Neural progenitor cell (in vitro differentiated cells): Measurements from ENCODE around the gene KRT13. TPM values are rescaled to one million over a fixed set of nuclear protein-coding genes. Genes with fewer than 3 reads are reported as not detected.

Source experiments
- DNase-seq: peaks from one replicate; pipeline ENCODE4 v3.0.0-alpha.2; 2016; ENCODE audit warnings: low spot score
- H2AFZ ChIP-seq: fragments of 200-600 bp; sonication (generic); replicated peaks from 2 replicates; pipeline ENCODE4 v1.6.1; 2016; ENCODE audit warnings: antibody characterized with exemption
- H3F3A ChIP-seq: fragments of 200-600 bp; sonication (generic); 2 replicates; pipeline ENCODE4 v1.6.1; 2016; ENCODE audit warnings: antibody characterized with exemption, low read depth
- H3K27ac ChIP-seq: fragments of 200-600 bp; sonication (generic); 2 replicates; pipeline ENCODE4 v1.5.1; 2016; ENCODE audit warnings: mild to moderate bottlenecking
- H3K27me3 ChIP-seq: fragments of 200-600 bp; sonication (generic); 2 replicates; pipeline ENCODE4 v1.6.1; 2016; ENCODE audit warnings: mild to moderate bottlenecking, moderate library complexity
- H3K36me3 ChIP-seq: fragments of 200-600 bp; sonication (generic); 2 replicates; pipeline ENCODE4 v1.5.1; 2016
- H3K4me1 ChIP-seq: fragments of 200-600 bp; sonication (generic); 2 replicates; pipeline ENCODE4 v1.6.1; 2016; ENCODE audit warnings: mixed run types
- H3K4me2 ChIP-seq: fragments of 200-600 bp; sonication (generic); 2 replicates; pipeline ENCODE4 v1.6.1; 2016
- H3K4me3 ChIP-seq: fragments of 200-600 bp; sonication (generic); 2 replicates; pipeline ENCODE4 v1.5.1; 2016
- H3K79me2 ChIP-seq: fragments of 200-600 bp; sonication (generic); 2 replicates; pipeline ENCODE4 v1.6.1; 2016; ENCODE audit warnings: low read depth
- H3K9ac ChIP-seq: fragments of 200-600 bp; sonication (generic); 2 replicates; pipeline ENCODE4 v1.6.1; 2016
- H3K9me3 ChIP-seq: fragments of 200-600 bp; sonication (generic); 2 replicates; pipeline ENCODE4 v1.5.1; 2016; ENCODE audit warnings: low read depth
- H4K20me1 ChIP-seq: fragments of 200-600 bp; sonication (generic); 2 replicates; pipeline ENCODE4 v1.6.1; 2016; ENCODE audit warnings: low read depth
- H3K27ac Mint-ChIP-seq: 3 replicates; pipeline ENCODE4 v1.8.0; 2021; ENCODE audit warnings: mixed read lengths
- H3K27me3 Mint-ChIP-seq: 2 replicates; pipeline ENCODE4 v1.8.0; 2022; ENCODE audit warnings: low read depth, mild to moderate bottlenecking, inconsistent platforms, moderate library complexity, mixed read lengths; ENCODE audit not compliant: insufficient read depth
- H3K36me3 Mint-ChIP-seq: 3 replicates; pipeline ENCODE4 v1.8.0; 2021; ENCODE audit warnings: mixed read lengths
- H3K4me1 Mint-ChIP-seq: 3 replicates; pipeline ENCODE4 v1.8.0; 2021; ENCODE audit warnings: mixed read lengths
- H3K4me3 Mint-ChIP-seq: 3 replicates; pipeline ENCODE4 v1.8.0; 2021; ENCODE audit warnings: mild to moderate bottlenecking, moderate library complexity, mixed read lengths
- H3K9me3 Mint-ChIP-seq: 3 replicates; pipeline ENCODE4 v1.8.0; 2020; ENCODE audit warnings: mixed read lengths
- CTCF ChIP-seq: fragments of 200-600 bp; sonication (generic); IDR thresholded peaks from 2 replicates; pipeline ENCODE4 v1.5.1; 2017; ENCODE audit warnings: antibody characterized with exemption, mild to moderate bottlenecking
- EZH2 ChIP-seq: fragments of 200-600 bp; sonication (generic); IDR thresholded peaks from 2 replicates; pipeline ENCODE4 v1.6.1; 2017; ENCODE audit warnings: antibody characterized with exemption, mild to moderate bottlenecking, moderate library complexity
- EZH2phosphoT487 ChIP-seq: fragments of 200-600 bp; sonication (generic); IDR thresholded peaks from 2 replicates; pipeline ENCODE4 v1.6.1; 2017; ENCODE audit warnings: antibody characterized with exemption
- total RNA-seq: library from RNA; depleted of rRNA; stranded (reverse); fragments of >200 nt; gene quantifications from 2 replicates; pipeline ENCODE4 v1.2.3, GENCODE V29; 2015; ENCODE audit warnings: low replicate concordance

Gene KRT13
- total RNA-seq, 1 donor from 2014 or later, result not detected

DNA sequence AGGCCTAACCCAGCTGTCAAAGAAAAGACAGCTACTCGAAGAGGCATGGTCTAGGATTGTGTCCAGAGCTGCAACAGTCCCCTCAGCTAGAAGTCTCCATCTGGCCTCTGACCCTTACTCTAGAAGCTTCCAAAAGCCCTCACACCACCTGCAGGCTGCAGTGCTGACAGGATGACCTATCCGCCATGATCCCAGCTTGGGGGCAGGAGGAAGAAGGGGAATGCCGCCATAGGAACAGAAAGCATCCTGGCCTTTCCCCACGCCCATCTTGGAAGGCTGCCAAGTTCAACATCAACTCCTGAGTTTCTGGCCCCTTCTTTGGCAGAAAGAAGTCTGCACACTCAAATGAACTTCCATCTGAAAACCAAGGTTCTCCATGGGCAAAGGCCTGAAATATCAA is 12.6 kb downstream of the KRT13 start:
- Mint-ChIP-seq H3K36me3 (no peaks in the 10 kb centered on the region), H3K4me1 (peaks cover 11% of the 10 kb centered on the region), H3K27ac (no peak overlapping the region), H3K27me3 (peaks cover 8% of the 10 kb centered on the region), H3K9me3 (no peaks in the 10 kb centered on the region), H3K4me3 (no peak overlapping the region)
- no peaks in the 10 kb centered on the region for H3F3A ChIP-seq
- no peak overlapping the region for H3K27ac ChIP-seq
- no peak overlapping the region for H3K9ac ChIP-seq
- no peaks in the 10 kb centered on the region for H3K9me3 ChIP-seq
- H3K27me3 ChIP-seq, result no peaks in the 10 kb centered on the region
- DNase-seq, result no peak
- H3K36me3 ChIP-seq, result no peaks in the 10 kb centered on the region
- no peak overlapping the region for H3K4me3 ChIP-seq
- no peak overlapping the region for H2AFZ ChIP-seq
- TF ChIP-seq EZH2 (no peak), EZH2phosphoT487 (no peak), CTCF (no peak)
- no peaks in the 10 kb centered on the region for H3K79me2 ChIP-seq
- no peaks in the 10 kb centered on the region for H4K20me1 ChIP-seq
- no peak overlapping the region for H3K4me2 ChIP-seq
- no peaks in the 10 kb centered on the region for H3K4me1 ChIP-seq

DNA sequence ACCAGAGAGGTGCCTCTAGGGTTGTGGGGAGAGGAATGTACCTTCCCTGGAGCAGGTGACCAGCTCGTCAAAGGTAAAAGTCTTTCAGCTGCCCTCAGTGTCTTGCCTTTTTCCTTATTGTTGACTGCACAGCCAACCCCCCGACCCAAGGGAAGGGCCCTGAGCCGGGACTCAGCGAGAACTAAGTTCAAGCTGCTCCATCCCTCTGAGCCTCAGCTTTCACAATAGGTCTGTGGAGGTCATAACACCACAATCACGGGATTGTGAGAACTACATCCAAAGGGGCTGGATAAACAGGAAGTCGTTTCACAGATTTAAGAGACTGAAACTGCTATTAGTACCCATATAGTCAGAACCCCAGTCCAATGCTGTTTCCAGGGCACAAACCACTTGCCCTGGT is 13.1 kb downstream of the KRT13 start:
- Mint-ChIP-seq H3K27me3 (peaks cover 8% of the 10 kb centered on the region), H3K27ac (no peak overlapping the region), H3K36me3 (no peaks in the 10 kb centered on the region), H3K9me3 (no peaks in the 10 kb centered on the region), H3K4me1 (peaks cover 11% of the 10 kb centered on the region), H3K4me3 (no peak overlapping the region)
- Histone ChIP-seq H3K9me3 (no peaks in the 10 kb centered on the region), H3K4me1 (no peaks in the 10 kb centered on the region), H4K20me1 (no peaks in the 10 kb centered on the region), H3K27ac (no peak overlapping the region), H3K79me2 (no peaks in the 10 kb centered on the region), H3K36me3 (no peaks in the 10 kb centered on the region), H3K4me2 (no peak overlapping the region), H3K4me3 (no peak overlapping the region), H2AFZ (no peak overlapping the region), H3K9ac (no peak overlapping the region), H3K27me3 (no peaks in the 10 kb centered on the region), H3F3A (no peaks in the 10 kb centered on the region)
- no peak for DNase-seq
- no peak for TF ChIP-seq EZH2

DNA sequence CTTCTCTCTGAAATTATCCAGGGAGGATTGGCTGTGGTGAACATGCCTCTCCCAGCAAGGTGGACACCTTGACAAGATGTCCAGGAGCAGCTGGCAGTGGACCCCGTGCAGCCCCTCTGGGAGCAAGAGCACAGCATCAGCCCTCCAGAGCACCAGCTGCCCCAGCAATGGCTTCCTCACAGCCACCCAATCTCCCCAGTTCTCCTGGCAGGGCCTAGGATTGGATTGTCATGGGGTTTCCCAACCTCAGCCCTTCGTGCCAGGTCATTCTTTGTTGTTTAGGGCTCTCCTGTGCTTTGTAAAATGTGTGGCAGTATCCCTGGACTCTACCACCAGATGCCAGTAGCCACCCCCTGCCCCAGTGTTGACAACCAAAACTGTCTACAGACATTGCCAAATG is 13.9 kb downstream of the KRT13 start:
- H3K4me3 ChIP-seq, result no peak overlapping the region
- Mint-ChIP-seq H3K4me3 (no peak overlapping the region), H3K27me3 (peaks cover 8% of the 10 kb centered on the region), H3K9me3 (peaks cover under 1% of the 10 kb centered on the region), H3K27ac (no peak overlapping the region), H3K4me1 (peaks cover 11% of the 10 kb centered on the region), H3K36me3 (no peaks in the 10 kb centered on the region)
- H3K79me2 ChIP-seq, result no peaks in the 10 kb centered on the region
- H3K27me3 ChIP-seq, result no peaks in the 10 kb centered on the region
- H3K36me3 ChIP-seq, result no peaks in the 10 kb centered on the region
- no peaks in the 10 kb centered on the region for H3F3A ChIP-seq
- H2AFZ ChIP-seq, result no peak overlapping the region
- TF ChIP-seq EZH2phosphoT487 (no peak), CTCF (no peak), EZH2 (no peak)
- no peak overlapping the region for H3K4me2 ChIP-seq
- no peaks in the 10 kb centered on the region for H3K9me3 ChIP-seq
- no peak for DNase-seq
- no peaks in the 10 kb centered on the region for H3K4me1 ChIP-seq
- H3K27ac ChIP-seq, result no peak overlapping the region
- H3K9ac ChIP-seq, result no peak overlapping the region
- H4K20me1 ChIP-seq, result no peaks in the 10 kb centered on the region

GRCh38 chr17:41490000-41490990 is 15.1 kb downstream of the KRT13 start:
- TF ChIP-seq CTCF, result no peak
- TF ChIP-seq EZH2, result no peak
- no peak for TF ChIP-seq EZH2phosphoT487
- peaks cover 12% of the 10 kb centered on the region for H3K27me3 Mint-ChIP-seq
- no peaks in the 10 kb centered on the region for H3K36me3 ChIP-seq
- no peak overlapping the region for H3K4me3 Mint-ChIP-seq
- H3F3A ChIP-seq, result no peaks in the 10 kb centered on the region
- no peak for DNase-seq
- no peaks in the 10 kb centered on the region for H3K27me3 ChIP-seq
- H3K9me3 Mint-ChIP-seq, result peaks cover 3% of the 10 kb centered on the region
- H3K36me3 Mint-ChIP-seq, result no peaks in the 10 kb centered on the region
- no peak overlapping the region for H3K27ac ChIP-seq
- H2AFZ ChIP-seq, result no peak overlapping the region
- no peak overlapping the region for H3K9ac ChIP-seq
- H4K20me1 ChIP-seq, result no peaks in the 10 kb centered on the region
- H3K4me2 ChIP-seq, result no peak overlapping the region
- H3K79me2 ChIP-seq, result no peaks in the 10 kb centered on the region
- no peak overlapping the region for H3K4me3 ChIP-seq
- H3K9me3 ChIP-seq, result no peaks in the 10 kb centered on the region
- H3K4me1 Mint-ChIP-seq, result peaks cover 11% of the 10 kb centered on the region
- H3K27ac Mint-ChIP-seq, result no peak overlapping the region
- H3K4me1 ChIP-seq, result no peaks in the 10 kb centered on the region
